HEK293 (cell line): ENCODE measurements around the gene CCDC180.

Experiments
- KLF1 ChIP-seq: fragments of 450-650 bp; formaldehyde crosslinking; IDR thresholded peaks from 2 replicates; pipeline ENCODE4 v1.5.1; 2016; ENCODE audit warnings: missing biosample characterization, missing genetic modification characterization
- MYNN ChIP-seq: fragments of 450-650 bp; formaldehyde crosslinking; IDR thresholded peaks from 2 replicates; pipeline ENCODE4 v1.5.1; 2016; ENCODE audit warnings: missing biosample characterization, missing genetic modification characterization, borderline replicate concordance
- ZNF146 ChIP-seq: fragments of 450-650 bp; formaldehyde crosslinking; IDR thresholded peaks from 2 replicates; pipeline ENCODE4 v1.5.1; 2016; ENCODE audit warnings: missing biosample characterization, missing genetic modification characterization
- ZNF473 ChIP-seq: fragments of 450-650 bp; formaldehyde crosslinking; IDR thresholded peaks from 2 replicates; pipeline ENCODE4 v1.5.1; 2017; ENCODE audit warnings: missing biosample characterization, missing genetic modification characterization
- TF ChIP-seq, protein P1 (sequence below): fragments of 450-650 bp; formaldehyde crosslinking; IDR thresholded peaks from 2 replicates; pipeline ENCODE4 v1.5.1; 2016; ENCODE audit warnings: missing biosample characterization, missing genetic modification characterization
- TF ChIP-seq, protein P2 (sequence below): fragments of 450-650 bp; formaldehyde crosslinking; IDR thresholded peaks from 2 replicates; pipeline ENCODE4 v1.5.1; 2016; ENCODE audit warnings: missing biosample characterization, missing genetic modification characterization

- TF ChIP-seq, protein P1, sequence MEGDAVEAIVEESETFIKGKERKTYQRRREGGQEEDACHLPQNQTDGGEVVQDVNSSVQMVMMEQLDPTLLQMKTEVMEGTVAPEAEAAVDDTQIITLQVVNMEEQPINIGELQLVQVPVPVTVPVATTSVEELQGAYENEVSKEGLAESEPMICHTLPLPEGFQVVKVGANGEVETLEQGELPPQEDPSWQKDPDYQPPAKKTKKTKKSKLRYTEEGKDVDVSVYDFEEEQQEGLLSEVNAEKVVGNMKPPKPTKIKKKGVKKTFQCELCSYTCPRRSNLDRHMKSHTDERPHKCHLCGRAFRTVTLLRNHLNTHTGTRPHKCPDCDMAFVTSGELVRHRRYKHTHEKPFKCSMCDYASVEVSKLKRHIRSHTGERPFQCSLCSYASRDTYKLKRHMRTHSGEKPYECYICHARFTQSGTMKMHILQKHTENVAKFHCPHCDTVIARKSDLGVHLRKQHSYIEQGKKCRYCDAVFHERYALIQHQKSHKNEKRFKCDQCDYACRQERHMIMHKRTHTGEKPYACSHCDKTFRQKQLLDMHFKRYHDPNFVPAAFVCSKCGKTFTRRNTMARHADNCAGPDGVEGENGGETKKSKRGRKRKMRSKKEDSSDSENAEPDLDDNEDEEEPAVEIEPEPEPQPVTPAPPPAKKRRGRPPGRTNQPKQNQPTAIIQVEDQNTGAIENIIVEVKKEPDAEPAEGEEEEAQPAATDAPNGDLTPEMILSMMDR (tag by site-specific recombination): no peak
- TF ChIP-seq, protein P2, sequence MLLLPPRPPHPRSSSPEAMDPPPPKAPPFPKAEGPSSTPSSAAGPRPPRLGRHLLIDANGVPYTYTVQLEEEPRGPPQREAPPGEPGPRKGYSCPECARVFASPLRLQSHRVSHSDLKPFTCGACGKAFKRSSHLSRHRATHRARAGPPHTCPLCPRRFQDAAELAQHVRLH (tag by site-specific recombination): no peak
- no peak for TF ChIP-seq KLF1 (tag by site-specific recombination)
- no peak for TF ChIP-seq ZNF146 (tag by site-specific recombination)
- no peak for TF ChIP-seq MYNN
- TF ChIP-seq ZNF473 (tag by site-specific recombination): no peak
Measured at GRCh38 chr9:97293818-97294217, 13.6 kb upstream of the CCDC180 start.
